Adrenal gland (tissue), 5 donors: ENCODE results near the gene PEPD.

Experiments
- POLR2A ChIP-seq, 2 donors: fragments of 450-650 bp; IDR thresholded peaks; one replicate each; pipeline ENCODE4 v1.6.1; 2017; ENCODE audit warnings: antibody characterized with exemption in 2 of 2, mild to moderate bottlenecking in 2 of 2, moderate library complexity in 1 of 2
- TF ChIP-seq, protein P1 (sequence below), 6 experiments: fragments of 450-650 bp in 4 of 6; fragments of 200-600 bp in 2 of 6; sonication (generic) in 1 of 6; IDR thresholded peaks; 1 replicate in 5 of 6; 2 replicates in 1 of 6; pipeline versions ENCODE4 v1.5.1 to v1.8.0; 2016 to 2021; ENCODE audit warnings: antibody characterized with exemption in 6 of 6, mild to moderate bottlenecking in 2 of 6, moderate library complexity in 1 of 6
- donor health status: DM: no; HTN: no; CAD: no.

- TF ChIP-seq, protein P1, sequence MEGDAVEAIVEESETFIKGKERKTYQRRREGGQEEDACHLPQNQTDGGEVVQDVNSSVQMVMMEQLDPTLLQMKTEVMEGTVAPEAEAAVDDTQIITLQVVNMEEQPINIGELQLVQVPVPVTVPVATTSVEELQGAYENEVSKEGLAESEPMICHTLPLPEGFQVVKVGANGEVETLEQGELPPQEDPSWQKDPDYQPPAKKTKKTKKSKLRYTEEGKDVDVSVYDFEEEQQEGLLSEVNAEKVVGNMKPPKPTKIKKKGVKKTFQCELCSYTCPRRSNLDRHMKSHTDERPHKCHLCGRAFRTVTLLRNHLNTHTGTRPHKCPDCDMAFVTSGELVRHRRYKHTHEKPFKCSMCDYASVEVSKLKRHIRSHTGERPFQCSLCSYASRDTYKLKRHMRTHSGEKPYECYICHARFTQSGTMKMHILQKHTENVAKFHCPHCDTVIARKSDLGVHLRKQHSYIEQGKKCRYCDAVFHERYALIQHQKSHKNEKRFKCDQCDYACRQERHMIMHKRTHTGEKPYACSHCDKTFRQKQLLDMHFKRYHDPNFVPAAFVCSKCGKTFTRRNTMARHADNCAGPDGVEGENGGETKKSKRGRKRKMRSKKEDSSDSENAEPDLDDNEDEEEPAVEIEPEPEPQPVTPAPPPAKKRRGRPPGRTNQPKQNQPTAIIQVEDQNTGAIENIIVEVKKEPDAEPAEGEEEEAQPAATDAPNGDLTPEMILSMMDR (IDR thresholded peaks at IDR 0.05) = no peak
- no peak for TF ChIP-seq POLR2A (IDR thresholded peaks at IDR 0.05)
These were observed 23.8 kb downstream of the PEPD start for GRCh38 chr19:33497778-33498175.
